Osteoblast (primary cell): ENCODE measurements around the gene DIPK1B. TPM values are rescaled to one million over a fixed set of nuclear protein-coding genes. Genes with fewer than 3 reads are reported as not detected.

ENCODE experiments used
- DNase-seq: peaks from one replicate; pipeline ENCODE4 v3.0.0; 2011; ENCODE audit warnings: low spot score, mixed read lengths; ENCODE audit not compliant: insufficient read length; ENCODE audit errors: missing footprints
- H2AFZ ChIP-seq: 2 replicates; pipeline ENCODE4 v1.6.0; 2011; ENCODE audit warnings: mild to moderate bottlenecking, low read length
- H3K27ac ChIP-seq: 2 replicates; pipeline ENCODE4 v1.5.1; 2011; ENCODE audit warnings: mild to moderate bottlenecking, low read depth, low read length, moderate library complexity
- H3K27me3 ChIP-seq: 2 replicates; pipeline ENCODE4 v1.6.0; 2012; ENCODE audit warnings: mild to moderate bottlenecking, control low read depth, inconsistent platforms, low read length, moderate library complexity; ENCODE audit not compliant: insufficient read depth
- H3K36me3 ChIP-seq: 2 replicates; pipeline ENCODE4 v1.5.1; 2011; ENCODE audit warnings: mild to moderate bottlenecking, low read length, control low read depth, moderate library complexity; ENCODE audit not compliant: insufficient read depth
- H3K4me1 ChIP-seq: 2 replicates; pipeline ENCODE4 v1.5.1; 2011; ENCODE audit warnings: mild to moderate bottlenecking, low read length, control low read depth, moderate library complexity; ENCODE audit not compliant: insufficient read depth
- H3K4me2 ChIP-seq: 2 replicates; pipeline ENCODE4 v1.6.0; 2011; ENCODE audit warnings: mild to moderate bottlenecking, low read length; ENCODE audit not compliant: insufficient read depth
- H3K4me3 ChIP-seq: fragments of 200-600 bp; sonication (generic); 3 replicates; pipeline ENCODE4 v1.5.1; 2012; ENCODE audit warnings: mild to moderate bottlenecking, low read length, inconsistent platforms; ENCODE audit not compliant: insufficient read depth
- H3K79me2 ChIP-seq: 2 replicates; pipeline ENCODE4 v1.6.0; 2012; ENCODE audit warnings: mild to moderate bottlenecking, low read length, control low read depth, inconsistent platforms; ENCODE audit not compliant: insufficient read depth
- H3K9me3 ChIP-seq: 2 replicates; pipeline ENCODE4 v1.5.1; 2011; ENCODE audit warnings: low read depth, low read length, control low read depth
- H4K20me1 ChIP-seq: 2 replicates; pipeline ENCODE4 v1.6.0; 2012; ENCODE audit warnings: mild to moderate bottlenecking, low read length, control low read depth; ENCODE audit not compliant: insufficient read depth
- CTCF ChIP-seq: IDR thresholded peaks from 2 replicates; pipeline ENCODE4 v1.5.1; 2011; ENCODE audit warnings: mild to moderate bottlenecking, low read depth, low read length, moderate library complexity; ENCODE audit errors: extremely low read depth
- total RNA-seq: library from RNA; depleted of rRNA; stranded (reverse); fragments of >200 nt; gene quantifications from 2 replicates; pipeline ENCODE4 v1.2.3, GENCODE V29; 2012

Gene DIPK1B
- total RNA-seq, 1 donor: not detected

- Histone ChIP-seq H3K79me2 (no peaks in the 10 kb centered on the region), H3K36me3 (no peaks in the 10 kb centered on the region)
Measured at GRCh38 chr9:136695955-136696354, 16.4 kb upstream of the DIPK1B start.

GRCh38 chr9:136696502-136696901 lies 15.9 kb upstream of the DIPK1B start:
- Histone ChIP-seq H3K4me2 (no peak overlapping the region), H3K79me2 (no peaks in the 10 kb centered on the region), H3K4me1 (no peaks in the 10 kb centered on the region), H2AFZ (no peak overlapping the region), H3K4me3 (no peak overlapping the region), H3K27me3 (peaks cover 10% of the 10 kb centered on the region), H4K20me1 (no peaks in the 10 kb centered on the region), H3K36me3 (no peaks in the 10 kb centered on the region), H3K27ac (no peak overlapping the region), H3K9me3 (no peaks in the 10 kb centered on the region)
- TF ChIP-seq CTCF: no peak
- no peak for DNase-seq

More at GRCh38 chr9:136695955-136696354, 16.4 kb upstream of the DIPK1B start:
- no peak for TF ChIP-seq CTCF
- no peaks in the 10 kb centered on the region for H4K20me1 ChIP-seq
- H3K4me1 ChIP-seq: no peaks in the 10 kb centered on the region
- no peak for DNase-seq
- H3K4me3 ChIP-seq: no peak overlapping the region
- peaks cover 5% of the 10 kb centered on the region for H3K27me3 ChIP-seq
- no peak overlapping the region for H2AFZ ChIP-seq
- no peak overlapping the region for H3K27ac ChIP-seq
- no peak overlapping the region for H3K4me2 ChIP-seq
- no peaks in the 10 kb centered on the region for H3K9me3 ChIP-seq

- TF ChIP-seq CTCF: no peak
- Histone ChIP-seq H4K20me1 (no peaks in the 10 kb centered on the region), H3K4me1 (no peaks in the 10 kb centered on the region), H3K36me3 (no peaks in the 10 kb centered on the region), H3K4me2 (no peak overlapping the region), H3K79me2 (no peaks in the 10 kb centered on the region), H2AFZ (no peak overlapping the region), H3K9me3 (no peaks in the 10 kb centered on the region), H3K27me3 (peaks cover 13% of the 10 kb centered on the region), H3K4me3 (no peak overlapping the region), H3K27ac (no peak overlapping the region)
- DNase-seq: no peak
Measured at GRCh38 chr9:136697146-136697820, 15.1 kb upstream of the DIPK1B start.

- peaks cover 13% of the 10 kb centered on the region for H3K27me3 ChIP-seq
Measured at GRCh38 chr9:136697821-136698526, 14.4 kb upstream of the DIPK1B start.

More at GRCh38 chr9:136697821-136698526, 14.4 kb upstream of the DIPK1B start:
- H3K4me1 ChIP-seq: no peaks in the 10 kb centered on the region
- H3K4me3 ChIP-seq: no peak overlapping the region
- H3K27ac ChIP-seq: no peak overlapping the region
- no peak for TF ChIP-seq CTCF
- no peaks in the 10 kb centered on the region for H3K36me3 ChIP-seq
- no peaks in the 10 kb centered on the region for H3K9me3 ChIP-seq
- no peaks in the 10 kb centered on the region for H3K79me2 ChIP-seq
- DNase-seq: no peak
- H2AFZ ChIP-seq: no peak overlapping the region
- no peak overlapping the region for H3K4me2 ChIP-seq
- no peaks in the 10 kb centered on the region for H4K20me1 ChIP-seq
